HUES48 (cell line): ENCODE measurements around the gene CRYGB.
"Not testable (repeated sequence)": the region's sequence is repeated elsewhere in the genome, so short reads cannot be mapped to it uniquely, and the experiment has no call there.

Source experiments
- H3K27ac ChIP-seq: one replicate; pipeline ENCODE4 v1.7.0; 2013; ENCODE audit warnings: low read depth, low read length, inconsistent platforms
- H3K27me3 ChIP-seq: 2 replicates; pipeline ENCODE4 v1.6.1; 2013; ENCODE audit warnings: mild to moderate bottlenecking, low read length; ENCODE audit not compliant: control insufficient read depth, insufficient read depth
- H3K36me3 ChIP-seq: 2 replicates; pipeline ENCODE4 v1.6.1; 2013; ENCODE audit warnings: low read length; ENCODE audit not compliant: control insufficient read depth, insufficient read depth
- H3K4me1 ChIP-seq: 2 replicates; pipeline ENCODE4 v1.6.1; 2013; ENCODE audit warnings: mild to moderate bottlenecking, low read length; ENCODE audit not compliant: control insufficient read depth, insufficient read depth
- H3K4me3 ChIP-seq: 2 replicates; pipeline ENCODE4 v1.5.1; 2013; ENCODE audit warnings: mild to moderate bottlenecking, low read depth, low read length
- H3K9ac ChIP-seq: 2 replicates; pipeline ENCODE4 v1.6.1; 2013; ENCODE audit warnings: mild to moderate bottlenecking, low read depth, low read length, moderate library complexity
- H3K9me3 ChIP-seq: 2 replicates; pipeline ENCODE4 v1.6.1; 2013; ENCODE audit warnings: low read length; ENCODE audit not compliant: control insufficient read depth, insufficient read depth

The CRYGB gene

DNA sequence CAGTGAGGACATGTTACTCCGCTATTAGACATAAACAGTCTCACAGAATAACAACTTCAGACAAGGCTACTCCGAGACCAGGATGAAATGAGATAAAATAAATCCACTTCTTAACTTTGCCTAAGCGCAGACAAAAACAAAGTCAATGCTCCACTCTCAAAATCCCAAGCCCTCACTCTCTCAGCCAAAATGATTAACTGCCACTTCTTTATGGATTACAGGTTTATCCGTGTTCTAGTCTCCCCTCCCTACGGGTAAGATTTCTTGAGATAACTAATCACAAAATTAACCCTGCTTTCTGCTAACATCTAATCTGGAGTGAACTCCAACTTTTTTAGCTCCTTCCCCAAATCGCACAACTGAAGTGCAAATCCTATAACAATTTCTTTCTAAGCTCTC, 15.2 kb downstream of the CRYGB start:
- no peaks in the 10 kb centered on the region for H3K36me3 ChIP-seq
- no peak overlapping the region for H3K27ac ChIP-seq
- H3K4me1 ChIP-seq, result no peaks in the 10 kb centered on the region
- H3K9ac ChIP-seq, result no peak overlapping the region
- H3K9me3 ChIP-seq, result no peaks in the 10 kb centered on the region
- H3K27me3 ChIP-seq, result no peaks in the 10 kb centered on the region
- H3K4me3 ChIP-seq, result no peak overlapping the region

DNA sequence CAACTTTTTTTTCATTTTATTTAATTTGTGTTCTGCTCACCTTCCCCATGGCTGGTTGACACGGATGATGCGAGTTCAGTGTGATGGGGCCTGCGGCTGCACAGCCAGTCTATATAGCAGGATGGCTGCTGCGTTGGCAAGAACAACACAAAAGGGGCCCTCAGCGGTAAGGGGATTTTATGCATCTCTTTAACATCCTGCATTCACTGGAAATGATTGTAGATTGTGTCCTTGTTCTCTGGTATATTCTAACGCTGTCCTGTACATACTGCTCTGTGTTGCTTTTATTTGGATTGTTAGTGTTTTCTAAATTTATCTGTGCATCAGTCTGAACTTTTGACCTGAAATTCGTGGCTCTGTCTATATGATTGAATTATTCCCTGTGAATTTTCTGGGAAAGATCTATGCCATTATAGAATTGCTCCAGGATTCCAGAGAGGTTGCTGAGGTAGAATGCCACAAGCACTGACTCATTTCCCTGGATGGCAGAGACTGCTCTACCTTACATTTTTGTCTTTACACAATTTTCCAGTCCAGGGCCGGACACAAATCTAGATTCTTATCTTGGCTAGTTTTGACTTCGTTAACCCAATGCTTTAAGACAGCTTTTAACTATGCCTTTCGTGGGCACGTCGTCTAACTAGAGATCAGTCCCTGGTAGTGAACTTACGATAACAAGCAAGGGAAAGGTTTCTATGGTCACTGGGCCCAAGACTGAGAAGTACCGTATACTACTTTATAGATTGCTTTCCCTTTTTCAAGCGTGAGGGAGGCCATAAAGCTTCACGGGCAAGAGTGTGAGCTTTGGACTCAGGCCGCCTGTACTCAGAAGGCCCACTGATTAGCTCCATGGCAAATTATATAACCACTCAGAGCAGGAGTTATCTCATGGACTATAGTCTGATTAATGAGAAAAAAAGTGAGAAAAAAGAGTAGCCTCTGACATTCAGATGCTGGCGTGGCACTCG, 15.9 kb downstream of the CRYGB start, which contains the start of gene CRYGC:
Gene CRYGC, minus strand, starts transcription at position 85 of the 968 bp plus-strand sequence. Its CDS starts 36 bp downstream, at position 49.
- no peaks in the 10 kb centered on the region for H3K27me3 ChIP-seq
- no peak within 1 kb of the TSS for H3K4me3 ChIP-seq
- H3K27ac ChIP-seq, result no peak within 1 kb of the TSS
- H3K9me3 ChIP-seq, result no peaks in the 10 kb centered on the region
- H3K9ac ChIP-seq, result no peak within 1 kb of the TSS
- no peaks in the 10 kb centered on the region for H3K4me1 ChIP-seq
- no peaks in the 10 kb centered on the region for H3K36me3 ChIP-seq

DNA sequence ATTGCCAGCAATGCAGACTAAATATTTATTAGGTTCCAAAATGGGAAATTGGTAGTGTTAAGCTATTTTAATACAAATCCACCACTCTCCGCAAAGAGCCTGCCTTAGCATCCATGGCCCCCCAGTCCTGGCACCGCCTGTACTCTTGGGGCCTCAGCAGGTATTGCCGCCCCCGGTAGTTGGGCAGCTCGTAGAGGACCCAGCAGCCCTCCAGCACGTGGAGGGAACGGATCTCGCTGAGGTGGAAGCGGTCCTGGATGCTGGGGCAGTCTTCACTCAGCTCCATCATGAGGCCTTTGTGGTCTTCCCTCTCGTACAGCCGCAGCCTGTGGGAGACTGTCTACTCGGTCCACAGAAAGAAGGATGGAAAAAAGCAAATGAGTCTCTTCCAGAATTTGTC, 17.8 kb downstream of the CRYGB start:
- H3K27me3 ChIP-seq, result no peaks in the 10 kb centered on the region
- no peak overlapping the region for H3K4me3 ChIP-seq
- H3K4me1 ChIP-seq, result peaks cover 4% of the 10 kb centered on the region; the same call in 1 of the 2 replicates

DNA sequence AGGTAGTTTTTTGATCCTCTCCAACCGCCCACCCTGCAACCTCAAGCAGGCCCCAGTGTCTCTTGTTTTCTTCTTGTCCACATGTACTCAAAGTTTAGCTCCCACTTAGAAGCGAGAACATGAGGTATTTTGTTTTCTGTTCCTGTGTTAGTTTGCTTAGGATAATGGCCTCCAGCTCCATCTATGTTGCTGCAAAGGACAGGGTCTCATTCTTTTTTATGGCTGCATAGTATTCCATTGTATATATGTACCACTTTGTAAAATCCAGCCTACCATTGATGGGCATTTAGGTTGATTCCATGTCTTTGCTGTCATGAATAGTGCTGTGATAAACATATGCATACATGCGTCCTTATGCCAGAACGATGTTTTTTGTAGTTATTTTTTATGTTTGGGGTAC, 18.9 kb downstream of the CRYGB start:
- Histone ChIP-seq H3K9ac (no peak overlapping the region), H3K9me3 (no peaks in the 10 kb centered on the region), H3K4me1 (peaks cover 4% of the 10 kb centered on the region; the same call in 1 of the 2 replicates), H3K4me3 (no peak overlapping the region), H3K27ac (no peak overlapping the region), H3K36me3 (no peaks in the 10 kb centered on the region), H3K27me3 (no peaks in the 10 kb centered on the region)

More for the DNA sequence above, 17.8 kb downstream of the CRYGB start:
- no peak overlapping the region for H3K9ac ChIP-seq
- no peaks in the 10 kb centered on the region for H3K9me3 ChIP-seq
- H3K27ac ChIP-seq, result no peak overlapping the region
- H3K36me3 ChIP-seq, result no peaks in the 10 kb centered on the region

DNA sequence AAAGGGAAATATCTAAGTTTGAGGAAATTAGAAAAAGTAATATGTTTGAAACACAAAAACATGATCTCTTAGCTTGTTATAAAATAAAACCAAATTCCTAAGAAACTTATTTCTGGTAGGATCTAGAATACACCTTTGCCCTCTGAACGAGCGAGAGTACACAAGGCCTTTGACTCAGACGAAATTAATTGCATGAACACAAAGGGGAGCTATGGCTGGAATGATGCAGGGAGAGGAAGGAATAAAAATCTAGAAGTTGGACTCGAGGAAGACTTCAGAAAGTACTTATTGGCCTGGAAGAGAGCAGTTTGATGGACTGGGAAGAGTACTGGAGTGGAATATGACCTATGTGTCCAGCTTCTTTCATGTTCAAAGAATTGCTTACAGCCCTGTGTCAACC, 20.7 kb downstream of the CRYGB start:
- H3K9ac ChIP-seq, result no peak overlapping the region
- H3K27ac ChIP-seq, result no peak overlapping the region
- H3K36me3 ChIP-seq, result no peaks in the 10 kb centered on the region
- H3K27me3 ChIP-seq, result no peaks in the 10 kb centered on the region
- H3K4me1 ChIP-seq, result peaks cover 4% of the 10 kb centered on the region; the same call in 1 of the 2 replicates
- no peak overlapping the region for H3K4me3 ChIP-seq
- H3K9me3 ChIP-seq, result no peaks in the 10 kb centered on the region

DNA sequence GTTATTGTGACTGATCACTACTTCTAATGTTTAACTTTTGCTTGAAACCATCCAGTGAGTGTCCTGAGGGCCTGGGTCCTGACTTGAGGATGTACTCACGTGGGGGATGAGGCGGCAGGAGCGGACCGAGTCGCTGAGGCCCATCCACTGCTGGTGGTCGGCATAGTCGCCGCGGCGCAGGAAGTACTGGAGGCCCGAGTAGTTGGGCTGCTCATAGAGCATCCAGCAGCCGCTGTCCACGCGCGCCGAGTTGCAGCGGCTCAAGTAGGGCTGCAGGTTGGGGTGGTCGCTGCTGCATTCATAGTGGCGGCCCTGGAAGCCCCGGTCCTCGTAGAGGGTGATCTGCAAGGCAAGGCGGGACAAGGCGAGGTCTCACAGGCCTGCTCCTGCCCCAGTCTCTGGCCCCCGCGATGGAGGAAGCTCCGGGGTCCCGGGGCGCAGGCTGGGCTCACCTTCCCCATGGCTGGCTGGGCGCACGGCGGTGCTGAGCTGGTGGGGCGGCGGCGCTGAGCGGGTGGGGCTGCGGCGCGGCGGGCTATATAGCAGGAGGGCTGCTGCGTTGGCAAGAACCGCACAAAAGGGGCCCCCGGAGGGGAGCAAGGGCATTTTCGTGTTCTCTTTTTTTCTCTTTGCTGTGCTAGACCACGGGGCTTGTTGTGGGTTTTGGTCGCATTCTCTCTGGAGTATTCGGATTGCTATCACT, 21.8 kb downstream of the CRYGB start, which contains the start of gene CRYGD:
Gene CRYGD, minus strand, starts transcription at position 512 of the 703 bp plus-strand sequence. Its CDS starts 51 bp downstream, at position 461.
- not testable (repeated sequence) for H3K4me1 ChIP-seq, H3K9ac ChIP-seq, H3K27me3 ChIP-seq, H3K27ac ChIP-seq, H3K36me3 ChIP-seq, H3K9me3 ChIP-seq
- H3K4me3 ChIP-seq, result peak within 1 kb of the TSS; percentile 46

DNA sequence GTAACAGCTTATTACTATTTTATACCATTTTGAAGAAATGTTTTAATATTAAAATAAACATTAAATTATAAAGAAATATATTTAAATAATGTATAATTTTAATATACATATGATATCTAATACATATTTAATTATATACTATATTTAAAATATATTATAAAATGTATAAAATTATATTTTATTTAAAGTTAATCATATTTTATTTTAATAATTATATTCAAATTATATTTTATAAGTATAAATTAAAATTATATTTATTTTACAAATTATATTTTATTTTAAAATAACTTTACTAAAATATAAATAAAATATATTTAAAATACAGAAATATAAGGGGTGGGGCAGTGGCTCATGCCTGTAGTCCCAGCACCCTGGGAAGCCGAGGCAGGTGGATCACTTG, 23.7 kb downstream of the CRYGB start:
- peaks cover 4% of the 10 kb centered on the region; the same call in 1 of the 2 replicates for H3K4me1 ChIP-seq
- no peak overlapping the region for H3K4me3 ChIP-seq
- no peak overlapping the region for H3K27ac ChIP-seq
- no peak overlapping the region for H3K9ac ChIP-seq
- no peaks in the 10 kb centered on the region for H3K36me3 ChIP-seq
- H3K27me3 ChIP-seq, result no peaks in the 10 kb centered on the region
- H3K9me3 ChIP-seq, result no peaks in the 10 kb centered on the region

DNA sequence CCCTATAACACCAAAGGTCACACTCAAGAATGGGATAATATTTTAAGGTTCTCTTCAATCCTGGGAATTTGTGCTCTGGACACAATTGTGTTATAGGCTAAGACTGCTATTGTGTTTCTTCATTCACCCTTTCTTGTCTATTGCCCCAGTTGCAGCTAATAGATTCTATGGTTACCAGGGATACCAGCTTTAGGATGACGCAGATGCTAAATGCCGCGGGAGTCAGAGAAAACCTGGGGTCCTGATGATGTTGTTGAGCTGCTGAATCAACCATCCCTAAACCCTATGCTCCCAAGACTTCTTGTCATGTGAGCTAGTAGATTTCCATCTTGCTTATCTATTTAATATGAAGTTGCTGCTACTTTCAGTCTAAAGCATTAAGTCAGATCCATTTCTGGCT, 27.0 kb downstream of the CRYGB start:
- no peaks in the 10 kb centered on the region for H3K36me3 ChIP-seq
- H3K27ac ChIP-seq, result no peak overlapping the region
- no peaks in the 10 kb centered on the region for H3K9me3 ChIP-seq
- peaks cover under 1% of the 10 kb centered on the region; the same call in 1 of the 2 replicates for H3K4me1 ChIP-seq
- H3K4me3 ChIP-seq, result no peak overlapping the region
- no peaks in the 10 kb centered on the region for H3K27me3 ChIP-seq
- no peak overlapping the region for H3K9ac ChIP-seq

DNA sequence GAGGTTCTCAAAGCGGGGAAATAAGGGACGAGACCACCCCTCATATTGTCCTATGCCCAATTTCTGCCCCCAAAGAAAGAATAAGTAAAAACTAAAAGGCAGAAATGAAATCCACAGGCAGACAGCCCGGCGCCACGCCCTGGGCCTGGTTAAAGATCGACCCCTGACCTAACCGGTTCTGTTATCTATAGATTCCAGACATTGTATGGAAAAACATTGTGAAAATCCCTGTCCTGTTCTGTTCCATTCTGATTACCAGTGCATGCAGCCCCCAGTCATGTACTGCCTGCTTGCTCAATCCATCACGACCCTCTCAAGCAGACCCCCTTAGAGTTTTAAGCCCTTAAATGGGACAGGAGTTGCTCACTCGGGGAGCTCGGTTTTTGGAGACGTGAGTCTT, 28.6 kb downstream of the CRYGB start:
- not testable (repeated sequence) for H3K27me3 ChIP-seq, H3K9ac ChIP-seq, H3K4me3 ChIP-seq, H3K9me3 ChIP-seq, H3K27ac ChIP-seq, H3K36me3 ChIP-seq
- peaks cover 13% of the 10 kb centered on the region for H3K4me1 ChIP-seq

DNA sequence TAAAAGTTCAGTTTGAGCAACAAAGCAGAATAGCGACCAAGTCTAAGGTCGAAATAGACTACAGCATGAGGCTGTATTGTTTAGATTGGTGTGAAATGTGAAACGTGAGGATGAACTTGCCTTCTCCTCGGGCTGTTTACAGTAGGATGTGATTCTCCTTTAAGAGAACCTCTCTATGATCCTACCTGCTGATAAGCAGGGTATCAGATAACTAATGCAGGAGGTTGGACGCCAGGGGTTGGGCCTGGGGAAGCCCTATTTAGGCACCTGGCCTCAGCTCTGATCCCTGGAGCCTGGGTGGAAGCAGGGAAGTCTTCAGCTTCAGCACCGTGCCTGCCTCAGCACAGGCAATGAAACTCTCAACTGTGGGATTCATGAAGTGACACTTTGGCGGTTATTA, 33.0 kb downstream of the CRYGB start:
- Histone ChIP-seq H3K4me3 (no peak overlapping the region), H3K9ac (no peak overlapping the region), H3K27ac (no peak overlapping the region), H3K4me1 (peaks cover 22% of the 10 kb centered on the region), H3K9me3 (no peaks in the 10 kb centered on the region), H3K27me3 (no peaks in the 10 kb centered on the region), H3K36me3 (no peaks in the 10 kb centered on the region)

DNA sequence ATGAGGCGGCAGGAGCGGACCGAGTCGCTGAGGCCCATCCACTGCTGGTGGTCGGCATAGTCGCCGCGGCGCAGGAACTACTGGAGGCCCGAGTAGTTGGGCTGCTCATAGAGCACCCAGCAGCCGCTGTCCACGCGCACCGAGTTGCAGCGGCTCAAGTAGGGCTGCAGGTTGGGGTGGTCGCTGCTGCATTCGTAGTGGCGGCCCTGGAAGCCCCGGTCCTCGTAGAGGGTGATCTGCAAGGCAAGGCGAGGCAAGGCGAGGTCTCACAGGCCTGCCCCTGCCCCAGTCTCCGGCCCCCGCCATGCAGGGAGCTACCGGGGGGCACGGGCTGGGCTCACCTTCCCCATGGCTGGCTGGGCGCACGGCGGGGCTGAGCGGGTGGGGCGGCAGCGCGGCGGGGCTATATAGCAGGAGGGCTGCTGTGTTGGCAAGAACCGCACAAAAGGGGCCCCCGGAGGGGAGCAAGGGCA, 33.6 kb downstream of the CRYGB start:
- peaks cover 26% of the 10 kb centered on the region for H3K4me1 ChIP-seq
- not testable (repeated sequence) for H3K36me3 ChIP-seq, H3K9me3 ChIP-seq, H3K27me3 ChIP-seq, H3K9ac ChIP-seq, H3K4me3 ChIP-seq, H3K27ac ChIP-seq
